ENCODE results near the gene EGLN2. TPM values are rescaled to one million over a fixed set of nuclear protein-coding genes. Genes with fewer than 3 reads are reported as not detected.

EGLN2 gene
- polyA plus RNA-seq, 2 donors: 36.3 to 44.7 TPM

DNA sequence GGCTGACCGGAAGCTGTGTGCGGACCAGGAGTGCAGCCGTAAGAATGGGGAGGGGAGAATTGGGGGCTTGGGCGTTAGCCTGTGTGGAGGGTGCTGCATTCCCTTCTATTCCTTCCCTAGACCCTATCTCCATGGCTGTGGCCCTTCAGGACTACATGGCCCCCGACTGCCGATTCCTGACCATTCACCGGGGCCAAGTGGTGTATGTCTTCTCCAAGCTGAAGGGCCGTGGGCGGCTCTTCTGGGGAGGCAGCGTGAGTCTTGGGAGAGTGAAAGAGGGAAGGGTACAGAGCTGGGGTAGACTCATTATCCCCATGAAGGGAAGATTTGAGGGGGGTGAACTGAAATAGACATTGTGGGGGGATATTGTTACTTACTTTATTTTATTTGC is 23.4 kb upstream of the EGLN2 start:
- whole genome bisulfite sequencing, 2 donors: 93 to 94% methylated on average over 10 of the region's 10 CpGs
- no peak overlapping the region for H3K4me3 ChIP-seq (ENCODE audit: low read depth in 1 of 2, low read length in 2 of 2)
- H3K27ac ChIP-seq (ENCODE audit: low read depth in 2 of 2, low read length in 1 of 2): no peak overlapping the region
- no peaks in the 10 kb centered on the region for H3K9me3 ChIP-seq (ENCODE audit: control insufficient read depth in 2 of 2, insufficient read depth in 1 of 2, low read depth in 1 of 2, low read length in 1 of 2)
- peaks cover 0 to 2% of the 10 kb centered on the region in 2 donors for H3K36me3 ChIP-seq (ENCODE audit: control insufficient read depth in 2 of 2, insufficient read depth in 2 of 2, low read length in 1 of 2)
- peaks cover 0 to 9% of the 10 kb centered on the region in 2 donors for H3K4me1 ChIP-seq (ENCODE audit: control insufficient read depth in 2 of 2, insufficient read depth in 2 of 2, low read length in 1 of 2)
- no peaks in the 10 kb centered on the region for H3K27me3 ChIP-seq (ENCODE audit: control insufficient read depth in 1 of 2, insufficient read depth in 2 of 2, low read length in 2 of 2)

- peak overlapping the region in 1 of 2 donors; percentile 97 for H3K27ac ChIP-seq (ENCODE audit: low read depth in 2 of 2, low read length in 1 of 2)
- no peak overlapping the region for H3K4me3 ChIP-seq (ENCODE audit: low read depth in 1 of 2, low read length in 2 of 2)
- no peaks in the 10 kb centered on the region for H3K27me3 ChIP-seq (ENCODE audit: control insufficient read depth in 1 of 2, insufficient read depth in 2 of 2, low read length in 2 of 2)
Measured at GRCh38 chr19:40776364-40776763, 22.6 kb upstream of the EGLN2 start.

GRCh38 chr19:40776932-40777644 is 21.9 kb upstream of the EGLN2 start:
- peaks cover 0 to 9% of the 10 kb centered on the region in 2 donors for H3K4me1 ChIP-seq (ENCODE audit: control insufficient read depth in 2 of 2, insufficient read depth in 2 of 2, low read length in 1 of 2)
- 11 to 12% methylated on average over 13 of the region's 13 CpGs for WGBS, 2 donors
- peak overlapping the region; percentile 57 to 78 for H3K4me3 ChIP-seq (ENCODE audit: low read depth in 1 of 2, low read length in 2 of 2)
- H3K9me3 ChIP-seq (ENCODE audit: control insufficient read depth in 2 of 2, insufficient read depth in 1 of 2, low read depth in 1 of 2, low read length in 1 of 2): no peaks in the 10 kb centered on the region
- peaks cover 0 to 2% of the 10 kb centered on the region in 2 donors for H3K36me3 ChIP-seq (ENCODE audit: control insufficient read depth in 2 of 2, insufficient read depth in 2 of 2, low read length in 1 of 2)
- peak overlapping the region; percentile 97 to 99 for H3K27ac ChIP-seq (ENCODE audit: low read depth in 2 of 2, low read length in 1 of 2)
- no peaks in the 10 kb centered on the region for H3K27me3 ChIP-seq (ENCODE audit: control insufficient read depth in 1 of 2, insufficient read depth in 2 of 2, low read length in 2 of 2)

More at GRCh38 chr19:40776364-40776763, 22.6 kb upstream of the EGLN2 start:
- 78 to 83% methylated on average over 7 of the region's 7 CpGs for whole genome bisulfite sequencing, 2 donors
- Histone ChIP-seq H3K36me3 (ENCODE audit: control insufficient read depth in 2 of 2, insufficient read depth in 2 of 2, low read length in 1 of 2) (peaks cover 0 to 2% of the 10 kb centered on the region in 2 donors), H3K4me1 (ENCODE audit: control insufficient read depth in 2 of 2, insufficient read depth in 2 of 2, low read length in 1 of 2) (peaks cover 0 to 9% of the 10 kb centered on the region in 2 donors), H3K9me3 (ENCODE audit: control insufficient read depth in 2 of 2, insufficient read depth in 1 of 2, low read depth in 1 of 2, low read length in 1 of 2) (no peaks in the 10 kb centered on the region)

DNA sequence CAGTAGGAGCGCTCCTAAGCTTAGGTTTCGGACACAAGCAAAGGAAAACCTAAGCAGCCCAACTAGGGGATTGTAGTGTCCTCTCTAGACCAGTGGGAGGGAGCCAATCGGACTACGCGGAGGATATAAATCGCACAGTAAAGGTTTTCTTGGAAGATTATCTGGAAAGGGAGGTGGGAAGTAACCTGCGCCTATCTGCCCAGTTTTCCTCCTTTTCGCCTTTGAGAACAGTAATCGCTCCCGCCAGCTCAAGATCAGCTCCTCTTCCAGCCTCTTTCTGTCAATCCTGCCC is 21.4 kb upstream of the EGLN2 start:
- H3K27ac ChIP-seq (ENCODE audit: low read depth in 2 of 2, low read length in 1 of 2): peak overlapping the region; percentile 97 to 99
- peak overlapping the region; percentile 57 to 78 for H3K4me3 ChIP-seq (ENCODE audit: low read depth in 1 of 2, low read length in 2 of 2)
- H3K9me3 ChIP-seq (ENCODE audit: control insufficient read depth in 2 of 2, insufficient read depth in 1 of 2, low read depth in 1 of 2, low read length in 1 of 2): no peaks in the 10 kb centered on the region
- no peaks in the 10 kb centered on the region for H3K27me3 ChIP-seq (ENCODE audit: control insufficient read depth in 1 of 2, insufficient read depth in 2 of 2, low read length in 2 of 2)
- WGBS, 2 donors: 0 to 1% methylated on average over 10 of the region's 10 CpGs
- peaks cover 0 to 9% of the 10 kb centered on the region in 2 donors for H3K4me1 ChIP-seq (ENCODE audit: control insufficient read depth in 2 of 2, insufficient read depth in 2 of 2, low read length in 1 of 2)
- peaks cover 0 to 2% of the 10 kb centered on the region in 2 donors for H3K36me3 ChIP-seq (ENCODE audit: control insufficient read depth in 2 of 2, insufficient read depth in 2 of 2, low read length in 1 of 2)

- 0 to 1% methylated on average over 56 of the region's 56 CpGs for WGBS, 2 donors
- Histone ChIP-seq H3K4me1 (ENCODE audit: control insufficient read depth in 2 of 2, insufficient read depth in 2 of 2, low read length in 1 of 2) (peaks cover 0 to 9% of the 10 kb centered on the region in 2 donors), H3K4me3 (ENCODE audit: low read depth in 1 of 2, low read length in 2 of 2) (peak within 1 kb of the TSS; percentile 57 to 78), H3K27me3 (ENCODE audit: control insufficient read depth in 1 of 2, insufficient read depth in 2 of 2, low read length in 2 of 2) (no peaks in the 10 kb centered on the region), H3K36me3 (ENCODE audit: control insufficient read depth in 2 of 2, insufficient read depth in 2 of 2, low read length in 1 of 2) (peaks cover 0 to 2% of the 10 kb centered on the region in 2 donors), H3K9me3 (ENCODE audit: control insufficient read depth in 2 of 2, insufficient read depth in 1 of 2, low read depth in 1 of 2, low read length in 1 of 2) (no peaks in the 10 kb centered on the region), H3K27ac (ENCODE audit: low read depth in 2 of 2, low read length in 1 of 2) (peak within 1 kb of the TSS; percentile 97 to 99)
Measured at GRCh38 chr19:40777937-40778705, 20.9 kb upstream of the EGLN2 start, which contains the start of gene RAB4B. TSS of gene RAB4B (plus strand) at chr19:40778247. CDS start at chr19:40778376, 129 bp downstream.

GRCh38 chr19:40778706-40779284 is 20.2 kb upstream of the EGLN2 start:
- Histone ChIP-seq H3K9me3 (ENCODE audit: control insufficient read depth in 2 of 2, insufficient read depth in 1 of 2, low read depth in 1 of 2, low read length in 1 of 2) (no peaks in the 10 kb centered on the region), H3K27me3 (ENCODE audit: control insufficient read depth in 1 of 2, insufficient read depth in 2 of 2, low read length in 2 of 2) (no peaks in the 10 kb centered on the region), H3K36me3 (ENCODE audit: control insufficient read depth in 2 of 2, insufficient read depth in 2 of 2, low read length in 1 of 2) (peaks cover 0 to 3% of the 10 kb centered on the region in 2 donors), H3K4me3 (ENCODE audit: low read depth in 1 of 2, low read length in 2 of 2) (peak overlapping the region; percentile 57 to 78), H3K4me1 (ENCODE audit: control insufficient read depth in 2 of 2, insufficient read depth in 2 of 2, low read length in 1 of 2) (peaks cover 0 to 9% of the 10 kb centered on the region in 2 donors), H3K27ac (ENCODE audit: low read depth in 2 of 2, low read length in 1 of 2) (peak overlapping the region; percentile 97 to 99)
- 11 to 14% methylated on average over 7 of the region's 7 CpGs for WGBS, 2 donors

- Histone ChIP-seq H3K27me3 (ENCODE audit: control insufficient read depth in 1 of 2, insufficient read depth in 2 of 2, low read length in 2 of 2) (no peaks in the 10 kb centered on the region), H3K27ac (ENCODE audit: low read depth in 2 of 2, low read length in 1 of 2) (no peak overlapping the region), H3K4me1 (ENCODE audit: control insufficient read depth in 2 of 2, insufficient read depth in 2 of 2, low read length in 1 of 2) (peaks cover 0 to 9% of the 10 kb centered on the region in 2 donors), H3K36me3 (ENCODE audit: control insufficient read depth in 2 of 2, insufficient read depth in 2 of 2, low read length in 1 of 2) (peaks cover 0 to 9% of the 10 kb centered on the region in 2 donors), H3K4me3 (ENCODE audit: low read depth in 1 of 2, low read length in 2 of 2) (no peak overlapping the region), H3K9me3 (ENCODE audit: control insufficient read depth in 2 of 2, insufficient read depth in 1 of 2, low read depth in 1 of 2, low read length in 1 of 2) (no peaks in the 10 kb centered on the region)
- 95% methylated on average over 5 of the region's 5 CpGs for WGBS, 2 donors
Measured at GRCh38 chr19:40780582-40780981, 18.4 kb upstream of the EGLN2 start.

DNA sequence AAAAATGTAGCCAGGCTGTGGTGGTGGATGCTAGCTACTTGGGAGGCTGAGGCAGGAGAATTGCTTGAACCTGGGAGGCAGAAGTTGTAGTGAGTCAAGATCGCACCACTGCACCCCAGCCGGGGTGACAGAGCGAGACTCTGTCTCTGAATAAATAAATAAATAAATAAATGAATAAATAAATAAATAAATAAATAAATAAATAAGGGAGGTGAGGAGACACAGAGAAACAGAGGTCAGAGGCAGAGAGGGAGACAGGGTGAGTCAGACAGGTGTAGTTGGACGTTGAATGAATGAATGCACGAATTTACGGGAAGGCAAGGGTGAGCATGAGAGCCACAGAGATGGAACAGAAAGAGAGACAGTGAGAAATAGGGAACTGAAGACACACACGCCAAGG is 17.9 kb upstream of the EGLN2 start:
- Histone ChIP-seq H3K27me3 (ENCODE audit: control insufficient read depth in 1 of 2, insufficient read depth in 2 of 2, low read length in 2 of 2) (no peaks in the 10 kb centered on the region), H3K36me3 (ENCODE audit: control insufficient read depth in 2 of 2, insufficient read depth in 2 of 2, low read length in 1 of 2) (peaks cover 0 to 10% of the 10 kb centered on the region in 2 donors), H3K27ac (ENCODE audit: low read depth in 2 of 2, low read length in 1 of 2) (no peak overlapping the region), H3K4me3 (ENCODE audit: low read depth in 1 of 2, low read length in 2 of 2) (no peak overlapping the region), H3K4me1 (ENCODE audit: control insufficient read depth in 2 of 2, insufficient read depth in 2 of 2, low read length in 1 of 2) (peaks cover 0 to 9% of the 10 kb centered on the region in 2 donors), H3K9me3 (ENCODE audit: control insufficient read depth in 2 of 2, insufficient read depth in 1 of 2, low read depth in 1 of 2, low read length in 1 of 2) (no peaks in the 10 kb centered on the region)
- 95 to 96% methylated on average over 7 of the region's 7 CpGs for WGBS, 2 donors

DNA sequence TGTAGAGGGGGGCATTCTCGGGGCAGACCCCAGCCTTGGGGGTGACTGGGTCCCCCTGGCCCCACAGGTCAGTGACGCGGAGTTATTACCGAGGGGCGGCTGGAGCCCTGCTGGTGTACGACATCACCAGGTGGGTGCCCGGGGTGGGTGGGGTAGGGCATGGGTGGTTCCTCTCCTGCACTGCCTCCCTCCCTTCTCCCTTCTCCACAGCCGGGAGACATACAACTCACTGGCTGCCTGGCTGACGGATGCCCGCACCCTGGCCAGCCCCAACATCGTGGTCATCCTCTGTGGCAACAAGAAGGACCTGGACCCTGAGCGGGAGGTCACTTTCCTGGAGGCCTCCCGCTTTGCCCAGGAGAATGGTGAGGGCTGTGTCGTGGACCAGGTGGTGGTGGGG is 15.3 kb upstream of the EGLN2 start:
- no peak overlapping the region for H3K27ac ChIP-seq (ENCODE audit: low read depth in 2 of 2, low read length in 1 of 2)
- no peaks in the 10 kb centered on the region for H3K27me3 ChIP-seq (ENCODE audit: control insufficient read depth in 1 of 2, insufficient read depth in 2 of 2, low read length in 2 of 2)
- peaks cover 0 to 4% of the 10 kb centered on the region in 2 donors for H3K4me1 ChIP-seq (ENCODE audit: control insufficient read depth in 2 of 2, insufficient read depth in 2 of 2, low read length in 1 of 2)
- H3K4me3 ChIP-seq (ENCODE audit: low read depth in 1 of 2, low read length in 2 of 2): no peak overlapping the region
- no peaks in the 10 kb centered on the region for H3K9me3 ChIP-seq (ENCODE audit: control insufficient read depth in 2 of 2, insufficient read depth in 1 of 2, low read depth in 1 of 2, low read length in 1 of 2)
- WGBS, 2 donors: 92% methylated on average over 14 of the region's 14 CpGs
- H3K36me3 ChIP-seq (ENCODE audit: control insufficient read depth in 2 of 2, insufficient read depth in 2 of 2, low read length in 1 of 2): peaks cover 0 to 16% of the 10 kb centered on the region in 2 donors

Data from esophagus (tissue), 2 donors.